Measurements from ENCODE around the gene UBE2V1. TPM values are rescaled to one million over a fixed set of nuclear protein-coding genes. Genes with fewer than 3 reads are reported as not detected.

Gene UBE2V1
- total RNA-seq, 2 donors from 2014 or later = 47.1 to 64.7 TPM

DNA sequence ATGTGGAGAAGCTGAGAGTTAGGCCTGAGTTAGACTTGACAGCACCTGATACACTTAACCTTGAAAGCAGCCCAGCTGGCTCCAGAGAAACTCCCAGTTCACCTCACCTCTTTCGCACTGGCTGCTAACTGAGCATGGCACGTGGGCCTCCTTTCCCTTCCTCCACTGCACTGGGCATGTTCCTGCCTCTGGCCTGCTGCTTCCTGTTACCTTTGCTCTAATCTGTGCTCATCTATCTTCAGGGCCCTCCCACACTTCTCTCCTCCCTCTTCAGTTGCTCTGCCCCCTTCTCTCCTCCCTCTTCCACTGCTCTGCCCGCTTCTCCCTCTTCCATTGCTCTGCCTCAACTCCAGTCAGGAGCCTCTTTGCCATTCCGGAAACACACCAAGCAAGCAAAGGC is 13.7 kb upstream of the UBE2V1 start:
- no peak overlapping the region for H3K4me3 ChIP-seq
- TF ChIP-seq, protein P1, sequence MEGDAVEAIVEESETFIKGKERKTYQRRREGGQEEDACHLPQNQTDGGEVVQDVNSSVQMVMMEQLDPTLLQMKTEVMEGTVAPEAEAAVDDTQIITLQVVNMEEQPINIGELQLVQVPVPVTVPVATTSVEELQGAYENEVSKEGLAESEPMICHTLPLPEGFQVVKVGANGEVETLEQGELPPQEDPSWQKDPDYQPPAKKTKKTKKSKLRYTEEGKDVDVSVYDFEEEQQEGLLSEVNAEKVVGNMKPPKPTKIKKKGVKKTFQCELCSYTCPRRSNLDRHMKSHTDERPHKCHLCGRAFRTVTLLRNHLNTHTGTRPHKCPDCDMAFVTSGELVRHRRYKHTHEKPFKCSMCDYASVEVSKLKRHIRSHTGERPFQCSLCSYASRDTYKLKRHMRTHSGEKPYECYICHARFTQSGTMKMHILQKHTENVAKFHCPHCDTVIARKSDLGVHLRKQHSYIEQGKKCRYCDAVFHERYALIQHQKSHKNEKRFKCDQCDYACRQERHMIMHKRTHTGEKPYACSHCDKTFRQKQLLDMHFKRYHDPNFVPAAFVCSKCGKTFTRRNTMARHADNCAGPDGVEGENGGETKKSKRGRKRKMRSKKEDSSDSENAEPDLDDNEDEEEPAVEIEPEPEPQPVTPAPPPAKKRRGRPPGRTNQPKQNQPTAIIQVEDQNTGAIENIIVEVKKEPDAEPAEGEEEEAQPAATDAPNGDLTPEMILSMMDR (IDR thresholded peaks at IDR 0.05) = no peak
- no peak for TF ChIP-seq POLR2A (IDR thresholded peaks at IDR 0.05)
- TF ChIP-seq POLR2AphosphoS5 (IDR thresholded peaks at IDR 0.05) = no peak
- WGBS = 66% methylated on average over 4 of the region's 4 CpGs
- H3K4me1 ChIP-seq (replicated peaks) = no peaks in the 10 kb centered on the region
- DNase-seq (ENCODE audit: low spot score) = no peak
- H3K27me3 ChIP-seq (replicated peaks; ENCODE audit: insufficient read depth) = no peaks in the 10 kb centered on the region
- peaks cover 14 to 23% of the 10 kb centered on the region in 2 donors for H3K36me3 ChIP-seq
- H3K27ac ChIP-seq = no peak overlapping the region
- no peaks in the 10 kb centered on the region for H3K9me3 ChIP-seq
- intact Hi-C loops (cut with DNase I) = loop anchor here (10.0 kb wide), 1 partner anchor 458 kb away; no protein-coding TSS in a partner anchor

DNA sequence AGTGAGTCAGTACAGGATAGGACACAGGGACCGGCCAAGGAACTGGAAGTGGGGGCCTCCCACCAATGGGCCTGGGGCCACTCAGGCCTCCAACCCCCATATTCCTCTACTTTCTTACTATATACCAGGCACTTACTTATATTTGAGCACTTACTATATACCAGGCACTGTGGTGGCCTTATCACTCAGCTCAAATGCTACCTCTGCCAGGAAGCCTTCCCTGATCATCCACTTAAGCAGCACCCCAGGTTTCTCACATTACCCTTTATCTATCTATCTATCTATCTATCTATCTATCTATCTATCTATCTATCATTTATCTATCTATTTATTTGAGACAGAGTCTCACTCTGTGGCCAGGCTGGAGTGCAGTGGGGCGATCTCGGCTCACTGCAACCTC is 12.3 kb upstream of the UBE2V1 start:
- Histone ChIP-seq H3K9me3 (no peaks in the 10 kb centered on the region), H3K27me3 (replicated peaks; ENCODE audit: insufficient read depth) (no peaks in the 10 kb centered on the region), H3K27ac (no peak overlapping the region), H3K36me3 (peaks cover 14 to 23% of the 10 kb centered on the region in 2 donors), H3K4me3 (no peak overlapping the region), H3K4me1 (replicated peaks) (peaks cover 4% of the 10 kb centered on the region)
- 94% methylated on average over 3 of the region's 3 CpGs for WGBS
- no peak for TF ChIP-seq POLR2AphosphoS5 (IDR thresholded peaks at IDR 0.05)
- no peak for TF ChIP-seq POLR2A (IDR thresholded peaks at IDR 0.05)
- TF ChIP-seq, protein P1 (IDR thresholded peaks at IDR 0.05) = no peak
- DNase-seq (ENCODE audit: low spot score) = no peak
- intact Hi-C loops (cut with DNase I) = loop anchor here (10.0 kb wide), 1 partner anchor 460 kb away; no protein-coding TSS in a partner anchor

DNA sequence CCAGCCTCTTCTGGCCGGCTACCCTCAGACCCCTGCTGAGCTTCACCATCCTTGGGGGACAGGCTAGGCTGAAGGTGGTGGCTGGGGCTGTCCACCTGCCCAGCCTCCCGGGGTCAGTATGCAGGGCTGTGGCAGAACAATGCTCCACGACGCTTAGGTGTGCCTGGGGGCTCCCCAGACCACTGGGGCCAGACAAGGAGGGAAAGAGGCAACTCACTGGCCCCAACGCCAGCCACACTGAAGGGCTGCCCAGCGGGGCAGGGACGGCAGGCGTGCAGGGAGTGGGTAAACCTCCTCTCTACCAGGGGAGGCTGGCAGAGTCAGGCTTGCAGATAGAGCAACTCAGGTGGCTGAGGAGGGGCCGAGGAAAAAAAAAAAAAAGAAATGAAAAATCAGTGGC is 11.5 kb upstream of the UBE2V1 start:
- intact Hi-C loops (cut with DNase I) = loop anchor here (10.0 kb wide), 1 partner anchor 460 kb away; no protein-coding TSS in a partner anchor
- Histone ChIP-seq H3K36me3 (peaks cover 14 to 23% of the 10 kb centered on the region in 2 donors), H3K27ac (no peak overlapping the region), H3K9me3 (no peaks in the 10 kb centered on the region), H3K4me3 (no peak overlapping the region), H3K4me1 (replicated peaks) (peaks cover 4% of the 10 kb centered on the region), H3K27me3 (replicated peaks; ENCODE audit: insufficient read depth) (no peaks in the 10 kb centered on the region)
- 87% methylated on average over 9 of the region's 9 CpGs for WGBS
- no peak for DNase-seq (ENCODE audit: low spot score)
- TF ChIP-seq, protein P1 (IDR thresholded peaks at IDR 0.05) = no peak
- no peak for TF ChIP-seq POLR2AphosphoS5 (IDR thresholded peaks at IDR 0.05)
- TF ChIP-seq POLR2A (IDR thresholded peaks at IDR 0.05) = no peak

DNA sequence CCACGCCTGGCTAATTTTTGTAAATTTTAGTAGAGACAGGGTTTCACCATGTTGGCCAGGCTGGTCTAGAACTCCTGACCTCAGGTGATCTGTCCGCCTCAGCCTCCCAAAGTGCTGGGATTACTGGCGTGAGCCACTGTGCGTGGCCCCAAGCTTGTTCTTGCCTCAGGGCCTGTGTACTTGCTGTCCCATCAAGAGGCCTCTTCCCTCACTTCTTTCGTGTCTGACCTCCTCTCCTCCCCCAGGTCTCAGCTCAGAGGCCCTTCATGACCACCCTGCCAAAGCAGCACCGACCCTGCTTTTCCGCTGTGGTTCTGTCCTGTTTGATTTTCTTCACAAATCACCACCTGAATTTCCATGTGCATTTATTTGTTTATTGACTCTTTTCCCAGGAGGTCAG is 10.5 kb upstream of the UBE2V1 start:
- DNase-seq (ENCODE audit: low spot score) = no peak
- WGBS = 93% methylated on average over 7 of the region's 7 CpGs
- Histone ChIP-seq H3K36me3 (peaks cover 8 to 19% of the 10 kb centered on the region in 2 donors), H3K27ac (no peak overlapping the region), H3K27me3 (replicated peaks; ENCODE audit: insufficient read depth) (no peaks in the 10 kb centered on the region), H3K4me3 (no peak overlapping the region), H3K4me1 (replicated peaks) (peaks cover 4% of the 10 kb centered on the region), H3K9me3 (no peaks in the 10 kb centered on the region)
- intact Hi-C loops (cut with DNase I) = loop anchor here (10.0 kb wide), 1 partner anchor 461 kb away; no protein-coding TSS in a partner anchor
- TF ChIP-seq POLR2A (IDR thresholded peaks at IDR 0.05) (no peak), POLR2AphosphoS5 (IDR thresholded peaks at IDR 0.05) (no peak)
- TF ChIP-seq, protein P1 (IDR thresholded peaks at IDR 0.05) = no peak

DNA sequence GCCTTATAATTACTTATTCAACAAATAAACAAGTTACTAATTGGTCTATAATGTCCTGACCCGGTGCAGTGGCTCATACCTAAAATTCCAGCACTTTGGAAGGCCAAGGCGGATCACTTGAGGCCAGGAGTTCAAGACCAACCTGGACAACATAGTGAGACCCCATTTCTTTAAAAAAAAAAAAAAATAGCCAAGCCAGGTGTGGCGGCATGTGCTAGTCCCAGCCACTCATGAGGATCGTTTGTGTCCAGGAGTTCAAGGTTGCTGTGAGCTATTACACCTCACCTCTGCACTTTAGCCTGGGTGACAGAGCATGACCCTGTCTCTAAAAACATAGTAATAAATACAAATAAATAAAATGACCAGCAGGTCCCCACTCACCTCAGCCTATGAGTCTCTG is 9.8 kb upstream of the UBE2V1 start:
- H3K4me1 ChIP-seq (replicated peaks) = peaks cover 4% of the 10 kb centered on the region
- TF ChIP-seq POLR2AphosphoS5 (IDR thresholded peaks at IDR 0.05) (no peak), POLR2A (IDR thresholded peaks at IDR 0.05) (no peak)
- TF ChIP-seq, protein P1 (IDR thresholded peaks at IDR 0.05) = no peak
- DNase-seq (ENCODE audit: low spot score) = no peak
- no peak overlapping the region for H3K4me3 ChIP-seq
- peaks cover 8 to 12% of the 10 kb centered on the region in 2 donors for H3K36me3 ChIP-seq
- no peak overlapping the region for H3K27ac ChIP-seq
- intact Hi-C loops (cut with DNase I) = loop anchor here (10.0 kb wide), 1 partner anchor 462 kb away; no protein-coding TSS in a partner anchor
- no peaks in the 10 kb centered on the region for H3K9me3 ChIP-seq
- WGBS = 95% methylated on average over 4 of the region's 4 CpGs
- H3K27me3 ChIP-seq (replicated peaks; ENCODE audit: insufficient read depth) = no peaks in the 10 kb centered on the region

Data from prostate gland (tissue), 2 donors.